C4-2B (cell line): ENCODE data around the gene HS6ST1.

Source experiments
- ZFX ChIP-seq: fragments of 450-650 bp; IDR thresholded peaks from 2 replicates; pipeline ENCODE4 v1.6.1; 2017
- TF ChIP-seq, protein P1 (sequence below): fragments of 450-650 bp; conservative IDR thresholded peaks from 2 replicates; pipeline ENCODE4 v1.5.1; 2017; ENCODE audit warnings: mild to moderate bottlenecking

DNA sequence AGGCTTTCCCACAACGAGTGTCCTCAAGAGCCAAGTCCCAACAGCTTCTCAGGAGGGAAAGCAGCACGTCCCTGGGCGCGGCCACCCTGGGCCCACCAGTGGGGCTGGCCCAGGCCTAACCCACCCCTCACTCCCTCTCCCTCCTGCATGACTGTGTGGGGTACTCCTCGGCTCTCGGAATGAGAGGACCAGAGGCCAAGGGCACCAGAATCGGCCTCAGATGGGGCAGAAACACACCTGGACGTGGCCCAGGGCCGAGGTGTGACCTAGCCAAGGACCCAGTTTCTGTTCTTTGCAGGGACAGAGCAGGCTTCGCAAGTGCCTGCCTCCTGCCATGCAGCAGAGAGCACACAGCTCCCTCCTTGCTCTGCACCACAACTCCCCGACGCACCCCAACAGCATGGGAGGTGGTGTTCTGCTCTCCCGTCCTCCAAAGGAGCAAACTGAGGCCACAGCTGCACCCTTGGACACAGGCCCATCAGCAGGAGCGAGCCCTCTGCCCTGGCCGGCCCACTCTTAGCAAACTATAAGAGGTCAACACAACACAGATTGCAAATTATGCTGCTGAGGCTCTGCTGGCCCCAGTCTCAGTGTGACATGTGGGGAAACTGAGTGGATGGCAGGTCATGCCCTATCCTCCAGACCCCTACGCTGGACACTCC, 19.7 kb downstream of the HS6ST1 start:
- TF ChIP-seq, protein P1, sequence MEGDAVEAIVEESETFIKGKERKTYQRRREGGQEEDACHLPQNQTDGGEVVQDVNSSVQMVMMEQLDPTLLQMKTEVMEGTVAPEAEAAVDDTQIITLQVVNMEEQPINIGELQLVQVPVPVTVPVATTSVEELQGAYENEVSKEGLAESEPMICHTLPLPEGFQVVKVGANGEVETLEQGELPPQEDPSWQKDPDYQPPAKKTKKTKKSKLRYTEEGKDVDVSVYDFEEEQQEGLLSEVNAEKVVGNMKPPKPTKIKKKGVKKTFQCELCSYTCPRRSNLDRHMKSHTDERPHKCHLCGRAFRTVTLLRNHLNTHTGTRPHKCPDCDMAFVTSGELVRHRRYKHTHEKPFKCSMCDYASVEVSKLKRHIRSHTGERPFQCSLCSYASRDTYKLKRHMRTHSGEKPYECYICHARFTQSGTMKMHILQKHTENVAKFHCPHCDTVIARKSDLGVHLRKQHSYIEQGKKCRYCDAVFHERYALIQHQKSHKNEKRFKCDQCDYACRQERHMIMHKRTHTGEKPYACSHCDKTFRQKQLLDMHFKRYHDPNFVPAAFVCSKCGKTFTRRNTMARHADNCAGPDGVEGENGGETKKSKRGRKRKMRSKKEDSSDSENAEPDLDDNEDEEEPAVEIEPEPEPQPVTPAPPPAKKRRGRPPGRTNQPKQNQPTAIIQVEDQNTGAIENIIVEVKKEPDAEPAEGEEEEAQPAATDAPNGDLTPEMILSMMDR = no peak
- no peak for TF ChIP-seq ZFX
